A172 (cell line): Measurements from ENCODE around the gene NATD1. TPM values are rescaled to one million over a fixed set of nuclear protein-coding genes. Genes with fewer than 3 reads are reported as not detected.
"Not testable (repeated sequence)": the region's sequence is repeated elsewhere in the genome, so short reads cannot be mapped to it uniquely, and the experiment has no call there.

Source experiments
- DNase-seq: peaks from one replicate; pipeline ENCODE4 v3.0.0-alpha.2; 2015; ENCODE audit warnings: low spot score
- total RNA-seq: library from RNA; depleted of rRNA; stranded (reverse); fragments of >200 nt; shearing (Covaris generic); gene quantifications from 2 replicates; pipeline ENCODE4 v1.2.3, GENCODE V29; 2014; rRNA removed

NATD1 gene
- total RNA-seq, 1 experiment from 2014 or later, result 1.9 TPM

GRCh38 chr17:21194226-21194625 lies 59.0 kb downstream of the NATD1 start:
- DNase-seq, result no peak

- no peak for DNase-seq
Observed at GRCh38 chr17:21193031-21193430, 60.2 kb downstream of the NATD1 start.

GRCh38 chr17:21192414-21192813 lies 60.8 kb downstream of the NATD1 start:
- not testable (repeated sequence) for DNase-seq

DNA sequence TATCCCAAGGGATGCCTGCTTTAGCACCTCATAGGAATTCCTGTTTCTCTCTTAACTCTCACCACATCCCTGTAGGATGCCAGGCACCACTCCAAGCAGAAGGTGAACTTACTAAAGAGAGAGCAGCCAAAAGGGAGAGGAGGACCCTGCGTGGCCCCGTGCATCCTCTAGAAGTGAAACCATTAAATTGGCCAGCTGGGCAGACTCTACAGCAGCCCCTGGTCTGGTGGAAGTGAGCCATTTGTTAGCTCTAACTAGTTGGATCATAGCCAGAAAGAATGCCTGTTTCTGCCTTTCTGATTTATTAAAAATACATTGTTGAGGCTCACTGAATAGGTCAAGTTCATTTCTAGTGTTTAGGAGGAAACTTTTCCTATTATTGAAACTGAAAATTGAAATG lies 61.5 kb downstream of the NATD1 start:
- DNase-seq, result no peak

DNA sequence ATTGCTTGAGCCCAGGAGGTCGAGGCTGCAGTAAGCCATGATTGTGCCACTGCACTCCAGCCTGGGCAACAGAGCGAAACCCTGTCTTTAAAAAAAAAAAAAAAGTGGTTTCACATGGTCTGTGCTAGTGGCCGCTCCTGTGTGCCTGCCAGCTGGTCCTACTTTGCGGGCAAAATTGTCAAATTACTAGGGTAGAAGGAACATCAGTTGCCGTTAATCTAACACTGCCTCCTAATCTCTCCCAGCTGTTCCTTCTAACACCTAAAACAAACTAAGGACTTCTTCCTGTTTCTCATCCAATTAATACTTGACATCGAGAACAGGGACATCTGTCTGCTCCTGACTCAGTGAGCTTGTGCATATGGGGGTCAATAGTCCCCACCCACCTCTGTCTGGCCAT lies 63.1 kb downstream of the NATD1 start:
- no peak for DNase-seq

DNA sequence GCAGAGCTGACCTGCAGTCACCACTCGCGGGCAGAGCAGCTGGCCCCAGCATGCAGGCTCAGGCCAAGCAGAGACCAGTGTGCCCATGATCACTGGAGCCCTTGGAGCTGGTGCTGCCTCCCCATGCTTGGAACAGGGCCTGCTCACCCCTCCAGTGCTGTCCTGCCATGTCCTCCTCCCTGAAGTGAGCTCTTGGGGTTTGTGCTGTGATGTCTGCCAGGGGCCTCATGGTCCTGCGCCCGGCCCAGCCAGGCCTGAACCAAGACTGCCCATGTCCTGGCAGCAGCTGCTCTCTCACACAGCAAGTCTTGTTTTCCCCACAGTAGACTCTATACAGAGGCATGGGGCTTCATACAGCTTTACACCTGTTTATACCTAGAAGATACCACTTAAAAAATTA lies 63.8 kb downstream of the NATD1 start:
- DNase-seq, result no peak

Other genes starting within 250 kb of the NATD1 start
- 184 and 204 TPM in 2 replicates for gene USP22, start 210.4 kb downstream of the NATD1 start, total RNA-seq
- gene DHRS7B, start 126.4 kb downstream of the NATD1 start, total RNA-seq, result 20.2 and 21.7 TPM in 2 replicates
- gene TMEM11, start 39.2 kb downstream of the NATD1 start, total RNA-seq, result 38.0 and 41.7 TPM in 2 replicates
- 12.1 and 16.8 TPM in 2 replicates for gene MAP2K3, start 31.3 kb upstream of the NATD1 start, total RNA-seq
- 0.03 and 0.05 TPM in 2 replicates for gene KCNJ12, start 122.9 kb upstream of the NATD1 start, total RNA-seq